Prostate gland (tissue), 2 donors: Measurements from ENCODE around the gene TEX14.

Experiments
- CTCF ChIP-seq, 4 experiments: fragments of 200-600 bp in 2 of 4; fragments of 450-650 bp in 2 of 4; sonication (generic) in 2 of 4; IDR thresholded peaks; 1 replicate in 3 of 4; 2 replicates in 1 of 4; pipeline ENCODE4 v1.5.1; 2016 to 2019; ENCODE audit warnings: antibody characterized with exemption in 4 of 4, mild to moderate bottlenecking in 2 of 4, moderate library complexity in 2 of 4
- POLR2A ChIP-seq: fragments of 450-650 bp; IDR thresholded peaks from one replicate; pipeline ENCODE4 v1.6.1; 2016; ENCODE audit warnings: antibody characterized with exemption, mild to moderate bottlenecking
- POLR2AphosphoS5 ChIP-seq: sonication (generic); formaldehyde crosslinking; IDR thresholded peaks from one replicate; pipeline ENCODE4 v1.6.1; 2017; ENCODE audit warnings: antibody characterized with exemption

- TF ChIP-seq POLR2AphosphoS5 (no peak), CTCF (IDR thresholded peaks at IDR 0.05) (no peak), POLR2A (no peak)
Observed at GRCh38 chr17:58665946-58666857, 25.6 kb downstream of the TEX14 start.
